GM19023 (cell line): ENCODE measurements around the gene CSF2RB.

Source experiments
- ATAC-seq: cut with Tn5 transposase; IDR thresholded peaks from one replicate; pipeline ENCODE4 v1.9.1; 2021; ENCODE audit warnings: mild to moderate bottlenecking, moderate library complexity; ENCODE audit not compliant: unreplicated experiment

The CSF2RB gene

DNA sequence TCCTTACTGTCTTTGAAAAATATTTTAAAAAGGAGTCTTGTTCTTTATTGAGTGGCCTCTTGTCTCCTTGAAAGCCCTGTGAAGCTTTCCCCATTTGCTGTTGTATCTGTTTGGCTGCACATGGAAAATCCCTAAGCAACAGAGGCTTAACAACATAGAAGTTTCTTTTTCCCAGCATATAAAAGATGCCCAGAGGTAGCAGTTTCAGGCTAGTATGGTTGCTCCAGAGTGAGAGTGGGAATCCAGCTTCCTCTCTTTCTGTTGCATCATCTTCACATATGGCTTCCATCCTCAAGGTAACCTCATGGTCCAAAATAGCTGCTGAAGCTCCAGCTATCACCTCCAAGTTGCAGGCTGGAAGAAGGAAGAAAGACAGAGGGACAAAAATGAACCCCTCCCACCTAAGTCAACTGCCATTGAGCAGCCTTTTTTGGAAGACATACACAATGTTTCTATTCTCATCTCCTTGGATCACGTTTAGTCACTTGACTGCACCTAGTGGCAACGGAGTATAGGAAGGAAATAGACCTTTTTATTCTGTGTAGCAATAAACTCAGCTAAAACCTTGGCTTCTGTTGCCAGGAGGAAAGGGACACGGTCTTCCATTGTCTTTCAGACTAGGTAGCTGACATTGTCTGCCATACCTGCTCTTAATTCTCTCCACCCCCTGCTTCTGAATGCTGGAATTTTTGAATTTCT, 5.3 kb downstream of the CSF2RB start:
- ATAC-seq, result no peak

DNA sequence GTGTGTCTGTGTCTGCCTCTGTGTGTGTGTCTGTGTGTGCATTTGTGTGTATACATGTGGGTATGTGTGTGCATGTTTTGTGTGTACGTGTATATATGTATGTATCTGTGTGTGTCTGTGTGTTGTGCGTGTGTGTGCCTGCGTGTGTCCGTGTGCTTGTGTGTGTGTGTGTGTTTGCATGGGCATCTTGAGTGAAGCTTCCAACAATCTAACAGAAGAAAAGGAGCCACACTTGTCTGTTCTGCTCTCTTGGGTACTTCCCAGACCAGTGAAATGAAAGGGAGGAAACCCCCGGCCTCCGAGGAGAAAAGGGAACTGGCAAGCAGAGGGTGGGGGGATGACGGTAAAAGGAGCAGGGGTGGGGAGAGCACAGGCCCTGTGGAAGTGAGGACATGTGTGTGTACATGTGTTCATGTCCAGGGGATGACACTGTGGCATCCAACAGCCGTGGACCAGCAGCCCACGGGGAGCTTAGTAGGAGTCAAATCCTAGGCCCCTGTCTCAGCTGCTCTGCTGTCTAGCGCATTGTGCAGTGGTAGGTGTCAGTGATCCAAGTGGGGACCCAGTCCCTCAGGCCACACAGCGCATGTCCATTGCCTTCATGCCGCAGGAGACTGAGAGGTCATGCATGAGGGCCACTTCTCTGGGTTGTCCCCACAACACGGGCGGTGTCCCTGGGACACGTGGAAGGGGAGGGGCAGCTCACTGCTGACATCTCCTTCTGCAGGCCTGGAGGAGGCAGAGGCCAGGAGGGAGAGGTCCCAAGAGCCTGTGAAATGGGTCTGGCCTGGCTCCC, 8.1 kb downstream of the CSF2RB start:
- ATAC-seq, result no peak

DNA sequence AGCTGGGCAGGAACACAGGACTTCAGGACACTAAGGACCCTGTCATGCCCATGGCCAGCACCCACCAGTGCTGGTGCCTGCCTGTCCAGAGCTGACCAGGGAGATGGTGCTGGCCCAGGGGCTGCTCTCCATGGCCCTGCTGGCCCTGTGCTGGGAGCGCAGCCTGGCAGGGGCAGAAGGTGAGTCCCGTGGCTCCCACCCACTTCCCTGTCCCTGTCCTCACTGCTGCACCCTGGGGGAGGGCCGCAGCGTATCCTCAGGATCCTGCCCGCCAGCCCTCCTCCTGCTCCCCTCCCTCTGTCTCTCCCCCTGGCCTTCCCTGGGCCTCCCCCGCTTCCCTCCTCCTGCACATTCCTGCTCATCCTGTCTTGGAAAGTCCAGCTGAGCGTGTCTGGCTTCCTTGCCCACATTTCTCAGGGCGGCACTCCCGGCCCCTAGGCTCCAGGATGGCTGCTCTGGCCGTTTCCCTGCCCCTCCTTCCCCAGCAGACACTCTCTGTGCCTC, 8.7 kb downstream of the CSF2RB start:
- ATAC-seq, result no peak

DNA sequence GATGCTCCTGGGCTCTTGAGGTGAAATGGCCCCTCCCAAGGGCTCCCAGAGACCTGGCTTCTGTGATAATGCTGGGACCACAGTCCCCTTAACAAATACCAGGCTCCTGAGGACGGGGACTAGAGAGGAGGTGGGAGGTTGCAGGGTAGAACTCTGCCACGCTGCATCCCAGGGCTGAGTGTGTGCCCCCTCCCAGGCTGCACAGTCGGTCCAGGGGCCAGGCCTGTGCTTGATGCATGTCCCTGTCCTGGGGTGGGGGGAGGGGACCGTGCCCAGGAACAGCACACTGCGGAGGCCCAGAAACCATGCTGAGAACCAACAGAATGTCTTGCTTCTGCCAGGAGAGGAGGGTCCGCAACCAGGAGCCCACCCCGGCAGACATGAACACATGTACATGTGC, 9.3 kb downstream of the CSF2RB start:
- ATAC-seq, result no peak

DNA sequence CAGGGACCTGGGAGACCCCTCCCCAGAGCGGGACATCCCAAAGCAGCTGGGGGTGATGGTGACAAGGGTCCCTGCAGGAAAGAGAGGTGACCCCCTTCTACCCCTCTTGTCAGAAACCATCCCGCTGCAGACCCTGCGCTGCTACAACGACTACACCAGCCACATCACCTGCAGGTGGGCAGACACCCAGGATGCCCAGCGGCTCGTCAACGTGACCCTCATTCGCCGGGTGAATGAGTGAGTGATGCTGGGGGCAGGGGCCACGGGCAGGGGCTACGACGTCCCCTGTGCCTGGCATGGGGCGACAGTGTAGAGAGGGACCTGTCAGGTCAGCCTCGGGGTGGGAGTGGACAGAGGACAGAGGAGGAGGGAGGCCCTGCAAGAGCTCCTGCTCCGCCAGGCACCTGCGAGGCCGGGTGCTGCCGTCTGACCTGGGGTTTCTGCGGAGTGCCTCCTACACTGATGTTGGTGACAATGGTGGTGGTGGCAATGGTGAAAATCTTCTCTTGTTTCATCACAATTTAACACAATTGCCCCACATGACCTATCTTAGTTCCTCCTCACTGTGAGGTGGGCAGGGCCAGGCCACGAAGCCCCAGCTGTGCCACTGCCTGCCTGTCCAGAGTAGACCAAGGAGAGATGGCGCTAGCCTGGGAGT, 9.8 kb downstream of the CSF2RB start:
- no peak for ATAC-seq

DNA sequence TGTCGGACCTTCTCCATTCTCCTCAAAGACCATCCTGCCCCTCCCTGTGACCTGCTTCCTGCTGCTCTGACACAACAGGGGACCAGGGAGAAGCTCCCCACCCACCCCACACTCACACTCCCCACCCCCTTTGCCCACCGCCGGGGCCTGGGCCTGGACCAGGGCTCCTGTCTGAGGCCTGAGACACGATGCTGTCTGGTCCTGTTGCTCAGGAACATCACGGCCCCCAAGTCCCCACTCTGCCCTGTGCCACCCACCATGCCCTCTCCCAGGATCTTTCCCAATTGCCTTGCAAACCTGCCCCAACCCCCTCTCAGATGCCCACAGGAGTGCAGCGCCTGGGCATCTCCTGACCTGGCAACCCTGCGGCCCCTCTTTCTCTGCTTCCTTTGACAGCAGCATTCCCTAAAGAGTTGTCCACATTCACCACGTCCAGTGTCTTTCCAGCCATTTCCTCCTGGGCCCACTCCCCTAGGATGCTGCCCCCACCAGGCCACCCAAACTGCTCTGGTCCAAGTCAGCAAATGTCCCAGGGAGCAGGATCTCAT, 10.8 kb downstream of the CSF2RB start:
- no peak for ATAC-seq

DNA sequence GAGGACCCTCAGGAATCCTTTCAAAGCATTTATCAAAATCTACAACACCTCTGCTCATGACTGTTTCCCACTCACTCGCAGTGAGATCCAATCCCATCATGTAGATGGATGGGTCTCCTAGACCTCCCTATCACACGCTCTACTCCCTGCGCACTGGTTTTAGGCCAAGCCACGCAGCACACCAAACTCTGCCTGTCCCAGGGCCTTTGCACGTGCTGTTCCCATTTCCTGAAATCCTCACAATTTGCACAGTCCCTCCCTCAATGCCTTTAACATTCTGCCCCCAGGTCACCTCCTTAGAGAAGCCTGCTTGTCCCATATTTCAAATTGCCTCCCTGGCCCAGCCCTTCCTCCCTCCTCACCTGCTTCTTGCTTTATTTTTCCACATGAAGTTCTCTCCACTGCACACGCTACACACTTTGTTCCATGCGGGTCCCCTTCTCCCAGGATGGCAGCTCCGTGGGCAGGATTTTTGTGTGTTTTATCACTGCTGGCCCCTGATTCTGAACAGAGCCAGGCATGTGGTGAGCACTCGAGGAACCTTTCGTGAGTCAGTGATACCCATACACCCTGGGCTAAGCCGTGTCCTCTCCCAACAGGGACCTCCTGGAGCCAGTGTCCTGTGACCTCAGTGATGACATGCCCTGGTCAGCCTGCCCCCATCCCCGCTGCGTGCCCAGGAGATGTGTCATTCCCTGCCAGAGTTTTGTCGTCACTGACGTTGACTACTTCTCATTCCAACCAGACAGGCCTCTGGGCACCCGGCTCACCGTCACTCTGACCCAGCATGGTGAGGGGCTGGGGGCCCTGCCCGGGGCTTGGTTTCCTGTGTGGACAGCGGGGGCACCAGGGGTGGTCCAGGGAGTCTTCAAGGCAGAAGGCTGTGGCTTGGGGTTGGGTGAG, 12.2 kb downstream of the CSF2RB start:
- no peak for ATAC-seq

DNA sequence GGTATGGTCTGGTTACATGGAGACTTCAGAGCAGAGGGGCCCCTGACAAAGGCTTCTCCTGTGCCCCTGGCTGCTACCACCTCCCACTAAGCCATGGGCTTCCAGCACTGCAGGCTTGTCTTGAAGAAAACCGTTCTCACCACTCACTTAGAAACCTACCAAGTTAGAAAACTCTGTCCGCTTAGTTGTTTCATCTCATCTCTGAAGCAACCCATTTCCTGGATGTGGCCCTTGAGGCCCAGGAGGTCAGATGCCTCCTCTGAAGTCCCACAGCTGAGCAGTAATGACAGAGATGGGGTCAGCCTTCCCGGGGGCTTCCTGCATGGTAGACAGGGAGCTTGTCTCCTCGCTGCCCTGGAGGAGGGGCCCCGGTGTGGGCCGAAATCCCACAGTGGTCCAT, 12.9 kb downstream of the CSF2RB start:
- ATAC-seq, result no peak

DNA sequence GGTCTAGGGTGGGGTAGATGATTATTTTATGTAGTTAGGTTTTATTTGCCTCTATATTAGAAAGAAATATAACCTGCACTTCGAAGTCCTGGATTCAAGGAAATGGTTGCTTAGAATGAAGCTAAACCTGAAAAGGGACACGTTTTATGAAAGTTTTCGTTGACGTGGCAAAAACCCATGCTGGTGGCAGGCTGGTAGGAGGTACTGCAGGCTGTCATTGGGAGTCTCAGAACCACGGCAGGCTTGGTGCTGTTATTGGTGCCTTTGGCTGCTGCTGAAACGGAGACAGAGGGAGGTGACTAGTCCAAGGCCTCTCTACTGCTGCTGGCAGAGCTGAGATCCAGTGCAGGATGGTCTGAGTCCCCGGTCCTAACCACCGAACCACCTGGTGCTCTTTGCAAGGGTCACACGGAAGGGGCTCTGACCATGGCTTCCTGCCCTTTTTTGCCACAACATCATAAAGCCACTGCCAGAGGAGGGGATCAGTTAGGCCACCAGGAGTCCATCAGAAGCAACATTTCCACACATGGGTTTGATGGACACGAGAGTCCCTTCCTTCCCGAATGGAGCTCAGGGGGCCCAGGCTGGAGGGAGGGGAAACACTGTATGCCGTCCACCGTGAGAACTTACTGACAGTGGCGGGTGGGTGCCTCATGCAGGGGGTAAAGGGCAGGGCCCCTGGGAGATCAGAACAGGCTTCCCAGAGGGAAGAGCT, 13.4 kb downstream of the CSF2RB start:
- ATAC-seq, result no peak

DNA sequence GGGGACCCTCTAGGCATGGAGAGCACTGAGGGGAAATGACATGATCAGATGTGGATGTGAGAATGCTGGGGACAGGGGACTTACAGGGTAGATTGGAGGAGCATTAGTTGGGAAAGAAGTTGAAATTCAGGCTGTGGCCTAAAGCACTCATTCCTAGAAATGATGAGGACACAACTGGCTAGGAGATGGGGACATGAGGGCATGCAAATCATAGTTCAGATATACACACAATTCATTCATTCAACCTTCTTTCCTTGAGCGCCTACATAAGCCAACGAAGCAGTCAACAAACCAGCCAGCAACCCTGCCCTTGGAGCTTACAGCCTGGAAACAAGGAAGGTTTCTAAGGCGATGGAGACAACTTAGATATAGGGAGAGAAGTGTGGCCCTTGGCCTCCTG, 14.2 kb downstream of the CSF2RB start:
- no peak for ATAC-seq

DNA sequence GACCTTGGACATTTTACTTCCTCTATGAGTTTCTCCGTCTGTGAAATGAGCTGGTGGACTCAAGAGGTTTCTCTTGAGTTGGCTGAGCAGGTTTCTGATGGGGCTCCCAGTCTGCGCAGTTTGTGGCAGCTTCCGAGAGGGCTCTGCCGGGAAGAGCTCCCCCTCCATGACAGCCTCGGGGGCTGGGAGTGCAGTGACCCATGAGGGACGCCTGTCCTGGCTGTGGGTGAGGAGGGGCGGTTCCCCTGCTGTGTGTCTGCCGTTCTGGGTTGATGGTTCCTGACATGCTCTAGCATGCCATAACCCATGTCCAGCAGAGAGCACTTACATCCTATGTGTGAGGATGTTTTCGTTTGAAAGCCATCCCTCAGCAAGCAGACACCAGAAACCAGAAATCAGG, 14.8 kb downstream of the CSF2RB start:
- no peak for ATAC-seq

DNA sequence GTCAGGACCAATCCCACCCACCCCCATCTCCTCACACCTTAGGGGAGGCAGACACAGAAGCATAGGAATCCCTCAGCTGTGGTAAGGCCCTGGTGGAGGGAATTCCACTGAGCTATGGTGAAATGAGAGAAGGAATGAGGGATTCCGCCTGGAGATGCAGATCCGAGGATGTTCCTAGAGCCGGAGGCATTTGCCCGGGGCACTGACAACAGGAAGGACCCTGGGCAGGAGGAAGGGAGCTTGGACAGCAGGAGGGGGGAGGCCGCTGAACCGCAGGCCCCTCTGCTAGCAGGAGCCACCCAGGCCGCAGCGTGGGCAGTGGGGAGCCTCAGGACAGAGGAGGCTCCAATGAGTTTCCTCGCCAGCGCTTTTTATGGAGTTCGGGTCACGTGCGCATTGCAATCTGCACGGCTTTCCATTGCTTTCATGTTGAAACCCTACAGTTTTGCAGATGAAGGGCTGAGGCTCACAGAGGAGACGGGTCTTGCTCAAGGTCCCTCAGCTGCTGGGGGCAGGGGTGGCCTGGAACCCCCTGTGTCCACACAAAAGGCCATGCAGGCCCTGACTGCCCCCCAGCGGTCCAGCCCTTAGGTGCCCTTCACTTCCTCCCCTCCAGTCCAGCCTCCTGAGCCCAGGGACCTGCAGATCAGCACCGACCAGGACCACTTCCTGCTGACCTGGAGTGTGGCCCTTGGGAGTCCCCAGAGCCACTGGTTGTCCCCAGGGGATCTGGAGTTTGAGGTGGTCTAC, 15.5 kb downstream of the CSF2RB start:
- no peak for ATAC-seq

DNA sequence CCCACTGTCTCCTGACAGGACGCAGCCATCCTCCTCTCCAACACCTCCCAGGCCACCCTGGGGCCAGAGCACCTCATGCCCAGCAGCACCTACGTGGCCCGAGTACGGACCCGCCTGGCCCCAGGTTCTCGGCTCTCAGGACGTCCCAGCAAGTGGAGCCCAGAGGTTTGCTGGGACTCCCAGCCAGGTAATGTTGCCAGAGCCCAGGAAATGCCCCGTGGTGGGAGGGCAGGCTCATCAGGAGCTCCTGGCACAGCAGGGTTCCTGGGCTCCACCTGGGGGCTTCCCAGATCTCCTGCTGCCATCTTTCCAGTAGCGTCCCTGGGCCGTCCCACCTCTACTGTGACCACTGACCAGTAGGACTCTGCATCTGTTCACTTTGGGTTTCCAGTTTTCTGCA, 16.2 kb downstream of the CSF2RB start:
- no peak for ATAC-seq

DNA sequence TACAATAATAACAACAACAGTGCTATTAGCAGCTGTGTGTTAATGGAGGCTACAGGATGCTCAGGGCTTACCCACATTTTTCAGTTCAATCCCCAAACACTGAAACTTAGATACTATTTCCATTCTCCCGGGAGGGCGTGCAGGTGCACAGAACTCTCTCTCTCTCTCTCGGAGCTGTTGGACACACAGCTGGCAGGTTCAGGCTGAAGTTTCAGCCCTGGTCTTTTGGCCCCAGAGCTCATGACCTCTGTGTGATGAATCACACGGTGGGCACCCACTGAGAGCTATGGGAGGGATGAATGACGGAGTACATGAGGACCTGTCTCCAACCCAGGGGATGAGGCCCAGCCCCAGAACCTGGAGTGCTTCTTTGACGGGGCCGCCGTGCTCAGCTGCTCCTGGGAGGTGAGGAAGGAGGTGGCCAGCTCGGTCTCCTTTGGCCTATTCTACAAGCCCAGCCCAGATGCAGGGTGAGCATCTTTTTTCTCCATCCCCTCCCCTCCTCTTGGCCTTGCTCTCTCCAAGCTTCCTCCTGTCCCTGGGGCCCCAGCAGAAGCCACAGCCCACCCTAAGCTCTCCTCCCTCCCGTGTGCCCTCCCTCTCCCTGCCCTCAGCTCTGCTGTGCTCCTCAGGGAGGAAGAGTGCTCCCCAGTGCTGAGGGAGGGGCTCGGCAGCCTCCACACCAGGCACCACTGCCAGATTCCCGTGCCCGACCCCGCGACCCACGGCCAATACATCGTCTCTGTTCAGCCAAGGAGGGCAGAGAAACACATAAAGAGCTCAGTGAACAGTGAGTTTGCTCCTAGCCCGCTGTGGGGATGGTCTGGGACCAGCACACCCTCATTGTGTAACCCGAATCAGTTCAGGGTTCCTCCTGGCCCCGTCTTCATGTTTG, 16.9 kb downstream of the CSF2RB start:
- ATAC-seq, result no peak

DNA sequence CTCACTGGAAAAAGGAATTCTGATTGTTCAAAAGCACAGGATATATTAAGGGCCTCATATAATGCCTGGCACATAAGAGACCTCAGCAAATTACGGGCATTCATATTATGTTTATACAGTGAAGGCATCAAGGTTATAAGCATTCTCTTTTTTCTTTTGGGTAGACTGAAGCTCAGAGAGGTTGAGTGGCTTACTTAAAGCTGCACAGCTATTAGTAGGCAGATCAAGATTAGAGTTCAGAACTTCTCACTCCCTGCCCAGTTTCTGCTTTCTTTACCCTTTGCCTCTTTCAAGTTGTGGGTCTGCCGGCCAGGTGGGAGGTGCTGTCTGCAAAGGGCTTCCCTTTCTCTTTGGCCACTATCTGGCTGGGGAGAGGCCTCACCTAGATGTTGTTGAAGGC, 18.0 kb downstream of the CSF2RB start:
- ATAC-seq, result no peak

DNA sequence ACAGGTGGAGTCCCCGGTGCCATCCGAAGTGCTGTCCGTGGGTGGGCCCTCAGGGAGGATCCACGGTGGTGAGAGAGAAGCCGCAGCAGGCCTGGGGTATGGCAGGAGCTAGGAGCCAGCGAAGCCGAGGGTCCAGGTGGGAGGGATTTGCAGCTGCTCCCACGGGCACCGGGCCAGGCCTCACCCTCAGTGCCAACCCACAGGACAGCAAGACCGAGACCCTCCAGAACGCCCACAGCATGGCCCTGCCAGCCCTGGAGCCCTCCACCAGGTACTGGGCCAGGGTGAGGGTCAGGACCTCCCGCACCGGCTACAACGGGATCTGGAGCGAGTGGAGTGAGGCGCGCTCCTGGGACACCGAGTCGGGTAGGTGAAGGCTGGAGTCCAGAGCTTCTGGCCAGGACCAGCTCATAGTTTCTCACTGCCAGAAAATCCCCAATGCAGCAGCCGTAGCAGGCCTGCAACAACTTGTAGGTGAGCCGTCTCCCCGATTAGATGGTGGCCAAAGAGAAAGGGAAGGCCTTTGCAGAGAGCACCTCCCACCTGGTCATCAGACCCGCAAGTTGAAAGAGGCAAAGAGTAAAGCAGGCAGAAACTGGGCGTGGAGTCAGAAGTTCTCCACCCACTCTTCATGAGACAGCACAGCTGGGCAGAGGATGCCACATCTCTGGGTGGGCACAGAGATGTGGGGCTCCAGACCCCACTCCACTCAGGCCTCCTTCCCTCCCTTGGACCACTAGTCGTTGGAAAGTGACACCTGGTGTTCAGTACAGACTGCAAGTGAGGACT, 20.4 kb downstream of the CSF2RB start:
- no peak for ATAC-seq
